Stimulated activated CD4-positive, alpha-beta T cell treated with anti-CD3 and anti-CD28 coated beads, Interleukin-4, amount 100 ng/mL, for 48 hours (primary cell): ENCODE data around the gene VCX.
"Not testable (repeated sequence)": the region's sequence is repeated elsewhere in the genome, so short reads cannot be mapped to it uniquely, and the experiment has no call there.

Source experiments
- DNase-seq, 2 donors: peaks; one replicate each; pipeline ENCODE4 v3.0.0-alpha.2; 2020; ENCODE audit warnings: low read depth in 2 of 2

The VCX gene

GRCh38 chrX:7842871-7843270, at the start of gene VCX:
Gene VCX (plus strand): TSS chrX:7843171. CDS start chrX:7843204, 33 bp downstream.
- not testable (repeated sequence) for DNase-seq

- no peak for DNase-seq
These were observed 44.6 kb upstream of the VCX start for GRCh38 chrX:7798327-7798726.

DNA sequence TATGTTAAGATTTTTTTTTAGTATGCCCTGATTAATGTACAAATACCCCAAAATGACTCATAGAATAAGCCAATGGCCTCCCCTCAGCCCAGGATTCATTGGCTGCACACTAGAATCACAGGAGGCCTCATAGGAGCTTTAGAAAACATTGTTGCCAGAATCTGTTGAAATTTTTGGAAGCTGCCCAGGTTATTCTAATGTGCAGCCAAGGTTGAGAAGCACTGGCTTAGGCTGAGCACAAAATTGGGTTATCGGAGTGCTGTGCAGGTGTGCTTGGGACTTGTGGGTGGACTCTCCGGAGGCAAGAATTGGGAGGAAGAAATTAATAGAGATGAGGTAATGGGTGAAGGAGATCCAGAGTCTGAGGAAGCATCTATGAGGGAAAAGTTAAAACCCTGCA, 41.3 kb upstream of the VCX start:
- no peak for DNase-seq

DNA sequence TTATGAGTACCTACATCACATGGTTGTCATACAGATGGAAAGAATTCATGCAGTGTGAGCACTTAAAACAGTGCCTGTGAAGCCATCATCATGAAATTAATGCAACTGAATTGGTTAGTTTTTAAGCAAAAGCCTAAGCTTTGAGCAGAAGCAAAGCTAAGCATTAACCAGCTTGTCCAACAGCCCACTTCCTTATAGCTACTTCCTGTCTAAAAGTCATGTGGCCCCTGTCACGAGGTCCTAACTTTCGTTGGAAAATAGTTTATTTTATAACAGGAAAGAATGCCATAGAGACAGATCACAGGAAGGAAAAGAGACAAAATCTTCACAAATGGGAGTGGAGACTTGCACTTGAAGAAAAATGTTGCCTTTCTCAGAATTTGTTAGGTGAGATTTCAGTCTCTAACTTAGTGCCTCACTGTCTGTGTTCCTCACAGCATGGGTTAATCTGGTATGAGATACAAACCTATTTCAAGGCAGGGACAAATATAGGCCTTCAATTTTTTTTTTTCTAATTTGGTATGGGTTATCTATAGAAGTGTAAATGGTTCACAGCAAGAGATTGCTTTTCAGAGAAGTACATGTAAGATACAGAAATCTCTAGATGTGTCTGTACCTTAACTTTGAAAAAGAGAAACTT, 27.7 kb upstream of the VCX start:
- no peak for DNase-seq

- DNase-seq = no peak
These were observed 14.4 kb upstream of the VCX start for GRCh38 chrX:7828594-7828993.

DNA sequence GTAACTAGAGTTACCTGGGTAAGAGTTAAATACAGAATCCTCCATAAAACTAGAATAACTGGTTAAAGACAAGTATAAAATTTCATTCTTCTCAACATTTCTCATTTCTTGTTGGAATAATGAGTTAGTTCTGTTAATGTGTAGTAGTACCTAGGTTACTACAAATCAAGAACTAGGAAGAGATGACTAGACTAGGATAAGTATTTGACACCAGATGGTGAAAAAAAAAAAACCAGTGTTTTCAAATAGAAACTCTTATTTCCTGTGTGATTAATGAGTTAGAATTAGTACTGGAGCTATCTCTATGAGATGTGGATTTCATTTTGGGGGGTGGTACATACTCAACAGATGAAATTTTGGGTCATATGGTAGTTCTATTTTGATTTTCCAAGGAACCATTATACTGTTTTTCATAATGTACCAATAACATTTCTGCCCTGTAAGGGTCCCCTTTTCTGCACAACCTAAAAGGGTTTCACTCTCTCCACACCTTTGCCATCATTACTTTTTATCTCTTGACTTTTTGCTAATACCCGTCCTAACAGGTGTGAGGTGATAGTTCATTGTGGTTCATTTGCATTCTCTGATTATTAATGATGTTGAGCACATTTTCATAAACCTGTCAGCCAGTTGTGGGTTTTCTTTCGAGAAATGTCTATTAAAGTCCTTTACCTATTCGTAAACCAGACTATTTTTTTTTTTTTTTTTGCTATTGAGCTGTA, 1.7 kb upstream of the VCX start:
- no peak for DNase-seq

GRCh38 chrX:7852166-7852565, 9.2 kb downstream of the VCX start:
- no peak for DNase-seq

- DNase-seq = no peak
These were observed 29.1 kb downstream of the VCX start for GRCh38 chrX:7872042-7872441.

DNA sequence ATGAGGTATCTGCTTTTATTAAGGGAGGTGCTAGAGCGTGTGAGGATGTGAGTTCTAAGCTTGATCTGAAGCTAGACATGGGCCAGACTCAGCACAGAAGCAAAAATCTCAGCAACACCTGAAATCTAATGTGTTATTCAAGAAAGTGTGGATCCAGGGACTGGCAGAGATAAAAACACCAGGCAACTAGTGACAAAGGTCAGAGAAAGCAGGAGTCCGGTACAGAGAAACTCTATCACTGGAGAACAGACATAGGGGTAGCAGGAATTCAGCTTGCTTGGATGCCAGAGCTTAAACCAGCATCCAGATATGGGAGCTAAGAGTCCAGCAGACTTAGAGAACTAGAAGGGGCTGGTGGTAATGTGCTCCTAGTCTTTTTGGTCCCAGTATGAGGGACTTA, 34.0 kb downstream of the VCX start:
- DNase-seq = no peak

- no peak for DNase-seq
These were observed 46.2 kb downstream of the VCX start for GRCh38 chrX:7889135-7889534.

- no peak for DNase-seq
These were observed 46.7 kb downstream of the VCX start for GRCh38 chrX:7889680-7890079.

DNA sequence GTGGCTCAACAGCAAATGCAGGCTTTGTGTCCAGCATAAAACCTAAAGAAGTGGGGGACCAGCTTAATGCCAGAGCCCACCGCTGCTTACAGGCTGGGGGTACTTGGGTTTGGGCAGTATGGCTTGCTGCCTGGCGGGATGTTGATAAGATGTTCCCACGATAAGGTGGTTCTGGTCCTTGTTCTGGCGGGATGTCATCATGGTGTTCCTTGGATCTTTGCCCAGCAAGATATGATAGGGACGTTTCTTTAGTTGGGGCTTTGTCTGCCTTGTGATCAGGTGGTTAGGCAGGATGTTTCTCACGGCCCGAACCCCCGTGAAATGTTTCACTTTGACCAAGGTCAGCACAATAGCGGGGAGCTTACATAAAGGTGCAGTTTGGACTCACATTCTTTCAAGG, 49.0 kb downstream of the VCX start:
- DNase-seq = no peak
